Measurements from ENCODE around the gene CECR2.

DNA sequence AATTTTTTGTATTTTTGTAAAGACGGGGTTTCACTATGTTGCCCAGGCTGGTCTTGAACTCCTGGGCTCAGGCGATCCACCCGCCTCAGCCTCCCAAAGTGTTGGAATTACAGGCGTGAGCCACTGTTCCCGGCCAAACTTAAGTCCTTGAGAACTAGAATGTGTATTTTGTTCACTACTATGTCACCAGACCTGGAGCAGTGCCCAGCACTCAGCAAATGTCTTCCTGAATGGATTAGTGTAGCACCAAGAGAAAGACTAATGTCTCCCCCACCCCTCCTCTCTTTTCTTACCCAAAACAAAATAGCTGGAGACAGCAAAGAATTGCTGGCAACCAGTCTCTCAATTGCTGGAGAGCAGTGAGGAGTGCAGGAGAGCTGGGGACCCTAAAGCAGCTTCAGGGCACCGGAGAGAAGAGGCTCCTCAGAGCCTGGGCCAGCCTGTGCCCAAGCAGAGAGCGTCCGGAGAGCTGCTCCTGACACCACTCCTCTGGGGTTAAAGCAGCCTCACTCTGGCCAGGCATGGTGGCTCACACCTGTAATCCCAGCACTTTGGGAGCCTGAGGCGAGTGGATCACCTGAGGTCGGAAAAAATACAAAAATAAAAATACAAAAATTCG is 209.0 kb downstream of the CECR2 start:
- TF ChIP-seq, protein P1, sequence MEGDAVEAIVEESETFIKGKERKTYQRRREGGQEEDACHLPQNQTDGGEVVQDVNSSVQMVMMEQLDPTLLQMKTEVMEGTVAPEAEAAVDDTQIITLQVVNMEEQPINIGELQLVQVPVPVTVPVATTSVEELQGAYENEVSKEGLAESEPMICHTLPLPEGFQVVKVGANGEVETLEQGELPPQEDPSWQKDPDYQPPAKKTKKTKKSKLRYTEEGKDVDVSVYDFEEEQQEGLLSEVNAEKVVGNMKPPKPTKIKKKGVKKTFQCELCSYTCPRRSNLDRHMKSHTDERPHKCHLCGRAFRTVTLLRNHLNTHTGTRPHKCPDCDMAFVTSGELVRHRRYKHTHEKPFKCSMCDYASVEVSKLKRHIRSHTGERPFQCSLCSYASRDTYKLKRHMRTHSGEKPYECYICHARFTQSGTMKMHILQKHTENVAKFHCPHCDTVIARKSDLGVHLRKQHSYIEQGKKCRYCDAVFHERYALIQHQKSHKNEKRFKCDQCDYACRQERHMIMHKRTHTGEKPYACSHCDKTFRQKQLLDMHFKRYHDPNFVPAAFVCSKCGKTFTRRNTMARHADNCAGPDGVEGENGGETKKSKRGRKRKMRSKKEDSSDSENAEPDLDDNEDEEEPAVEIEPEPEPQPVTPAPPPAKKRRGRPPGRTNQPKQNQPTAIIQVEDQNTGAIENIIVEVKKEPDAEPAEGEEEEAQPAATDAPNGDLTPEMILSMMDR (IDR thresholded peaks at IDR 0.05) = no peak
- TF ChIP-seq POLR2A (IDR thresholded peaks at IDR 0.05) = no peak
